GM18909 (cell line): ENCODE measurements around the gene HOXB3.

Source experiments
- ATAC-seq: cut with Tn5 transposase; IDR thresholded peaks from one replicate; pipeline ENCODE4 v1.9.1; 2021; ENCODE audit warnings: mild to moderate bottlenecking; ENCODE audit not compliant: unreplicated experiment, poor library complexity

HOXB3 gene

GRCh38 chr17:48601207-48601538, 11.1 kb upstream of the HOXB3 start:
- ATAC-seq = no peak

DNA sequence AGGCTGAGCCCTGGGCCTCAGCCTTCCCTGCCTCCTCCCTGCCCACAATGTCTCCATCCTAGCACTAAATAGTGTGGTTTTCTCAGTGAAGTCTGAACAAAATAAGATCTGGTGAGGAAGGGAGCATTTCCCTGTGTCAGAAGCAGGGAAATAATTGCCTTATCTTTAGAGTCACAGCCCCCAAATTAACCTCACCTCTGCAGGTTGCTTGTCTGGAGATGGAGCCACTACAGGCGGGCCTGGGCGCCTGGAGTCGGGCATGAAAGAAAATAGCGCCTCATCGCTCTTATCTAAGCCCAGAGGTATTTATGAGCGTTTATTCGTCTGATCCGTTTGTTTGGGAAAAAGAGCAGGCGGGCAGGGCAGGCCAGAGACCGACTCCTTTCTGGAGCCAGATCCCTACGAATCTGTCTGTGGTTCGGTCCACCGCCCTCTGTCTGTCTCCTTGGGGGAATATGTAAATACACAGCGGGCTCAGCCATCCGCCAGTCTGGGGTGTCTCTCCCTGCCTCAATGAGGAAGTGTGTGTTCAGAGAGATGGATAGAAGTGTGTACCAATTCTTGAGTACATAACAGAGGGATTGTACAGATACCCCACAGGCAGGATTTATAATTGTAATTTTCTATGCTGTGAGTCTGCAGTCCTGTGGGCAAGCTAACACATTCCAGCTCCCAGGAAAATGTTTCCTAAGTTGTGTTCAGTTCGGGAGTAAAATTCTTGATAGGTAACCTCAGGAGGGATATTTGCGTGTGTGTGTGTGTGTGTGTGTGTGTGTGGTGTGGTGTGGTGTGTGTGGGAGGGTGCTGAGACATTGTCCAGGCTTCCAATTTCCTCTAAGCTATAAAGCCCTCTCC, 10.4 kb upstream of the HOXB3 start:
- ATAC-seq = no peak

DNA sequence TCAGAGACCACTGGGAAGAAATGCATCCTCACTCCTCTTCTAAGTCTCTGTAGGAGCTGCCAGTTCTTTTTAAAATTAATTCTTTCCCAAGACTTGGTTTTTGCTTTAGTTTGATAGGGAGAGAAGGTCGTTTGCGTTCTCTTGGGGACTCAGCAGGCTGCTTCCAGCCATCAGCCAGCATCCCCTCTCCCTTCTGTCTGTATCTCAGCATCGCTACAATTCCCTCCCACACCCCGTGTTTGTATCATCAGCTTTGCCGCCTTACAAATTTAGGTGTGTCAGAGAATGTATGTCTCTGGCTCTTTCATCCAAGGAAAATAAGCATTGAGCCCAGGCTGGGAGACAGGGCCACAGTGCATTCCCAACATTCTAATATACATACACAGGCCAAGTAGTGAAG, 9.3 kb upstream of the HOXB3 start:
- no peak for ATAC-seq

DNA sequence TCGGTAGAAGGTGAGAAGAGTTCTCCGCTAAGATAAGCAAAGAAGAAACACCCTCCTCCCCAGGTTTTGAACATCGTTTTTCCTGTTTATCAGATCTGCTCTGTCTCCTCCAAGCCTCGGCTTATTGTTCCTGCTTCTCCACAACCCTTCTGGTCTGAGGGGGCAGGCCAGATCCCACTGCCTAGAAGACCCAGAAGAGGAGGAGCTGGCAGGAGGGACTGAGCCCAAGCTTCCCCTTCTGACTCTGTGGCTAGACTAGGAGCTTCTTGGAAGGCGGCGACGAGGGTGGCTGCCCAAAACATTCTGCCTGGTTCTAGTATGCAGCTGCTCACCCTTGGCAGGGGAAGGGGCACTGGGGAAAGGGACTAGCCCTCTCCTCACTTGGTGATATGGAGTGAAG, 8.7 kb upstream of the HOXB3 start:
- no peak for ATAC-seq

GRCh38 chr17:48597778-48598631, 8.0 kb upstream of the HOXB3 start:
- no peak for ATAC-seq

DNA sequence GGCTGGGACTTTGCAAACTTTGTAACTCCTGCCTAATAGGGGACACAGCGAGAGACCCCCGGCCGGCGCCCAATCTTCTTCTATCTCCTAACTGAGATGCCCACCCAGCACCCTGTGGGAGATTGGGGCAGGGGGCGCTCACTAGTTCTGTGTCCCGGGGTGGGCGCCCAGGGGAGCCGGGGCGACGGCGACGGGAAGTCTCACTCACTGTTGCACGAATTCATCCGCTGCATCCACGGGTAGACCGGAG, 7.4 kb upstream of the HOXB3 start:
- ATAC-seq = no peak

DNA sequence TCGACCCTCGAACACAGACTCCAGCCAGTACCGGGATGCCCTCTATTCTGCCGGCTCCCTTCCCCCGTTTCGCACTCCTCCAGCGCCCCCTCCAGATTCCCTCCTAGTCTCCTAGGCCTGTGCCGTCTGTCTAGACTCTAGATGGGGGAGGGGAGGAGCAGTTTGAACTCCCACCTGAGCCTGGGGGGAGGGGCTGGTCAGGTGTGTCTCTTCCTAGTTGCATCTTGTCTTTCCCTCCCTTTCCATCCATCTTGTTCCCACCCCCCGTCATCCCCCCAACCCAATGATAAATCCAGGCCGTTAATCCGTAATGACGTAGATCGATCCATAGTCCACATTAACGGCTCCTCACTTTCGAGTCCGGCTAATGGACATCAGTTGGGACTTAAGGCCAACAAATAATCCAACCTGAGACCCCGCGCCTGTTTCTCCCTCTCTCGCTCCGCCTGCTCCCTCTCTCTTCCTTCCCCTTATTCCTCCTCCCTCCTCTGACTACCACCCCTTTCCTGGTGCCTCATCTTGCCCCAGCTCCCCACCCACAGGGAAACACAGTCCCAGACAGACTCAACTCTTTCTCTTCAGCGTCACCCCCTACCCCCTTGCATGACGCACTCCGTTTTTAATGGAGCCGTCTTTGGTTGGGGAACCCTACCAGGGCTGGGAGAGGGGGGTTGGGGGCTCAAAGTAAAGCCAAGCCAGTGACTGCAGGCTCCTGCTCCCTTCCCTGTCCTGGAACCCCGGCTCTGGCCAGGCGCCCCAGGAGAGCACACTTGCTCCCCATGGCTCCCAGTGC, 6.9 kb upstream of the HOXB3 start:
- no peak for ATAC-seq

DNA sequence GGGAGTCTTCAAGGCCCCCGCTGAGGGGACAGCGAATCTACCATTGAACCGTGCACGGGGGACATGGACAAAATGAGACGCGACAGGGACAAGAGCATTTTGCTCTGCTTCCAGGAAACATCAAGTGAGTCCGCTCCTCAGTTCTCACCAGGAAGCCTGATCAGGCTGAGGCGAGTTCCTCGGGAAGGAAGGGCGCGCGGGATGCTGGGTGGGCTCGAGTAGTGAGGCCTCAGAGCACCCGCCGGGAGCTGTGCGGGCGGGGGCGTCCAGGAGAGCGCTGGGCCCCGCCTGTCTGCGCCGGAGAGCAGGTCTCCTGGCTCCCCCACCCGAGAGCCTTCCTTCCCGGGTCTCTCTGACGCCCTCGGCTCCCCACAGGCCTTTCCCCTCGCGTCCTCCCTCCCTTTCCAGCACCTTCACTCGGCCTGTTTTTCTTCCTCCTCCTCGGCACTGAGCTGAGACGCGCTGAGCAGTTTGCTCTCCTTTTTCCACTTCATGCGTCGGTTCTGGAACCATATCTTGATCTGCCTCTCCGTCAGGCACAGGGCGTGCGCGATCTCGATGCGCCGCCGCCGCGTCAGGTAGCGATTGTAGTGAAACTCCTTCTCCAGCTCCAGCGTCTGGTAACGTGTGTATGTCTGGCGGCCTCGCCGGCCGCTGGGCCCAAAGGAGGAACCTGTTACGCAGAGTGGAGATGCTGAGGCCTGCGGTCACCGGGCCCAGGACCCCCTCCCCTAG, 6.1 kb upstream of the HOXB3 start:
- ATAC-seq = no peak

GRCh38 chr17:48595278-48595999, 5.4 kb upstream of the HOXB3 start:
- no peak for ATAC-seq

- ATAC-seq = no peak
Measured at GRCh38 chr17:48594538-48595277, 4.7 kb upstream of the HOXB3 start.

DNA sequence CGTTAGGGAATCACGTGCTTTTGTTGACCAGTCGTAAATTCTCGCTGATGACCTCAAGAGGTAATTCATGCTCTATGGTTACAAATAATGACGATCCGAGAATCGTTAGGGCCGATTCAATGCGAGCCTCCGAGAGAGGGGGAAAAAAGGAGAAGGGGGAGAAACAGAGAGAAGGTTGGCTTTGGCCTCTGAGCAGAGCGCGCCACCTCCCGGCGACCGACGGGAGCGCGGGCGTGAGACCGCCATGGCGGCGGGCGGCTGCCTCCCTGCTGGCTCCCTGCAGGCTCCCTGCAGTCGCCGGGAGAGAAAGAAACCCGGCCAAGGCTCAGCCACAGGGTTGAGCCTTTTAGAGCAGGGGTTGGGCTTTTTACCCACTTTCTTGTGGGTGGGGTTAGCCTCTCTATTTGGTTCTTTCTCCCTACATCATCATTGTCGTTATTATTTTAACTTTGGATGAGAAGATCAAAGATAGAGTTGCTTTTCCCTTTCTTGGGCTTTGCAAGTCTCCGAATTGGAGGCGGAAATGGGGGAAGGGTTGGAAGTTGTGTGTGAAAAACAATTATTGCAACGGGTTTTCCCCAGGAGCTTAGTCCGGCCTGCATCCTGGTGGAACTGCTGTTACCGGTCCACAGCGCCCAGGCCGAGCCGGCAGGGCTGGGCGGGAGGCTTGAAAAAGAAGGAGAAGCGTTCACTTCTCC, 3.9 kb upstream of the HOXB3 start:
- no peak for ATAC-seq

DNA sequence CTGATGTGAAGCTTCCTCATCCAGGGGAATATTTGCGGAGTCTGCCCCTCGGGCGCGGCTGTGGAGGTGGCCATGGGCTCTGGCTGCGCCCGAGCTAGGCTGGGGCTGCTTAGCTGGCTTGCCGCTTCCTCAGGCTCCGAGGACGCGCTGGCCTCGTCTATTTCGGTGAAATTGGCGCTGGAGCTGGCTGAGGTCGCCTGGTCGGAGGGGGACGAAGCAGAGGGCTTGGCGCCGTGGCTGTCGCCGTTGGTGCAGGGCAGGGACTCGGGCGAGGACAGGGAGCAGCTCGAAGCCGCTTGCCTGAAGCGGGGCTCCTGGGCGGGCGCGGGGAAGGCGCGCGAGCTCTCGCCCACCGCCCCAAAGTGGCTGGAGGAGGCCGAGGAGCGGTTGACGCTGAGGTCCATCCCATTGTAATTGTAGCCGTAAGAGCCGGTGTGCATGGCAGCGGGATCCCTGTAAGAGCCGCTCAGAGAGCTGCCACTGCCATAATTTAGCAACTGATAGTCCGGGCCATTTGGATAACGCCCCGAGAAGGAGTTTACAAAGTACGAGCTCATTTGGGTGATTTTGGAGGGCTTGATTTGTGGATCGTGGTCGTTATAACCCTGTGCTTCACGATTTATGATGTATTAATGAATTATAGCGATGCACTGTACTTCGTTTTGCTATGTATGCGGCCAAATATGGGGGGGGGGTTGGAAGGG, 3.2 kb upstream of the HOXB3 start, which contains the start of gene HOXB5:
TSS of gene HOXB5 (minus strand) at position 654 of the 704 bp plus-strand sequence. CDS start at position 557, 97 bp downstream.
- no peak for ATAC-seq

GRCh38 chr17:48592577-48592976, 2.5 kb upstream of the HOXB3 start:
- no peak for ATAC-seq

DNA sequence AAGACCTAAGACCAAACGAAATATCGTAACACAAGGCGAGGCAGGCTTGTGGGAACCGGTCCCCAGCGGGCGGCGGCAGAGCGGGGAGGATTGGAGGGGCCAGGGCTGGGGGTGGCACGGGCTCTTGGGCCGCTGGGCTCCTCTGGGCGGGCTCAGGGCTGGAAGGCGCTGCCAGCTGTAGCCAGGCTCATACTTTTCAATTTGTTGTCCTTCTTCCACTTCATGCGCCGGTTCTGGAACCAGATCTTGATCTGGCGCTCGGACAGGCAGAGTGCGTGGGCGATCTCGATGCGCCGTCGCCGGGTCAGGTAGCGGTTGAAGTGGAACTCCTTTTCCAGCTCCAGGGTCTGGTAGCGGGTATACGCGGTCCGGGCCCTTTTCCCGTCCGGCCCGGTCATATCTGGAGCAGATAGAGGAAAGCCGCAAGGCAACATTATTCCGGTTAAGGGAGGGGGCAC, 2.0 kb upstream of the HOXB3 start:
- no peak for ATAC-seq

GRCh38 chr17:48591255-48592056, 1.4 kb upstream of the HOXB3 start:
- ATAC-seq = no peak

GRCh38 chr17:48590607-48591161, 643 bp upstream of the HOXB3 start:
- no peak for ATAC-seq
